NCI-H2107 (cell line): ENCODE data around the gene SURF1.
"Not testable (repeated sequence)": the region's sequence is repeated elsewhere in the genome, so short reads cannot be mapped to it uniquely, and the experiment has no call there.

Source experiments
- DNase-seq: peaks from one replicate; lab custom pipeline; 2025; lab: John Stamatoyannopoulos, UW

The SURF1 gene

DNA sequence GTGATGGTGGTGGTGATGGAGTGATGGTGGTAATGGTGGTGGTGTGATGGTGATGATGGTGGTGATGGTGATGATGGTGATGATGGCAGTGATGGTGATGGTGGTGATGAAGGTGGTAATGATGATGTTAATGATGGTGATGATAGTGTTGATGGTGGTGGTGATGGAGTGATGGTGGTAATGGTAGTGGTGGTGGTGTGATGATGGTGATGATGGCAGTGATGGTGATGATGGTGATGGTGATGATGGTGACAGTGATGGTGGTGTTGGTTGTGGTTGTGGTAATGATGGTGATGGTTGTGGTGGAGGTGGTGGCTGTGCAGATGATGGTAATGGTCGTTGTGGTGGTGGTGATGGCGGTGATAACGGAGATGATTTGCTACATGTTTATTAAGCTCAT is 27.2 kb upstream of the SURF1 start:
- no peak for DNase-seq

DNA sequence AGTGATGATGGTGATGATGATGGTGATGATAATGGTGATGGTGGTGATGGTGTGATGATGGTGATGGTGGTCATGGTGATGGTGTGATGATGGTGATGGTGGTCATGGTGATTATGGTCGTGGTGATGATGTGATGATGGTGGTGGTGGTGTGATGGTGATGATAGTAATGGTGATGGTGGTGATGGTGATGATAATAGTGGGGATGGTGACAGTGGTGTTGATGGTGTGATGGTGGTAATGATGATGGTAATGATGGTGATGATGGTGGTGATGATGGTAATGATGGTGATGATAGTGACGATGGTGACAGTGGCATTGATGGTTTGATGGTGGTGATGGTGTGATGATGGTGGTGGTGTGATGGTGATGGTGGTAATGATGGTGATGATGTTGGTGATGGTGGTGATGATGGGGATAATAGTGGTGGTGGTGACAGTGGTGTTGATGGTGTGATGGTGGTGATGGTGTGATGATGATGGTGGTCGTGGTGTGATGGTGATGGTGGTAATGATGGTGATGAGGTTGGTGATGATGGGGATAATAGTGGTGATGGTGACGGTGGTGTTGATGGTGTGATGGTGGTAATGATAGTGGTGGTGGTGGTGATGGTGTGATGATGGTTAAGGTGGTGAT is 26.3 kb upstream of the SURF1 start:
- no peak for DNase-seq

DNA sequence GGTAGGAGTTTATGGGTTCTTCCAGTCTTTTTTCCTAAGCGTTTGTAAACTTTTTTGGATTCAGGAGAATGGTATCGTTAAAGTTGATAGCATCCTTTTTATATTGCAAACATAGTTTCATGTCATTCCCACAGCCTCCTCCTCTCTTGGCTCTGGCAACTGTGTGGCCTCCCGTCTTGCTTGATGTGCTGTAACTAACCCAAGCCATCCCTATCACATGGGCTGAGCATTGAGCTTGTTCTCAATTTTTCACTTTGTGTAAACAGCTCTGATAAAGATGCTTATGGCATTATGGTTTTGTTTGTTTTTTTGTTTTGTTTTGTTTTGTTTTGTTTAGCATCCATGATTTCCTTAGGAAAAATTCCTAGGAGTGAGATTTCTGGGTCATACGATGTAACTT is 24.4 kb upstream of the SURF1 start:
- DNase-seq: no peak

DNA sequence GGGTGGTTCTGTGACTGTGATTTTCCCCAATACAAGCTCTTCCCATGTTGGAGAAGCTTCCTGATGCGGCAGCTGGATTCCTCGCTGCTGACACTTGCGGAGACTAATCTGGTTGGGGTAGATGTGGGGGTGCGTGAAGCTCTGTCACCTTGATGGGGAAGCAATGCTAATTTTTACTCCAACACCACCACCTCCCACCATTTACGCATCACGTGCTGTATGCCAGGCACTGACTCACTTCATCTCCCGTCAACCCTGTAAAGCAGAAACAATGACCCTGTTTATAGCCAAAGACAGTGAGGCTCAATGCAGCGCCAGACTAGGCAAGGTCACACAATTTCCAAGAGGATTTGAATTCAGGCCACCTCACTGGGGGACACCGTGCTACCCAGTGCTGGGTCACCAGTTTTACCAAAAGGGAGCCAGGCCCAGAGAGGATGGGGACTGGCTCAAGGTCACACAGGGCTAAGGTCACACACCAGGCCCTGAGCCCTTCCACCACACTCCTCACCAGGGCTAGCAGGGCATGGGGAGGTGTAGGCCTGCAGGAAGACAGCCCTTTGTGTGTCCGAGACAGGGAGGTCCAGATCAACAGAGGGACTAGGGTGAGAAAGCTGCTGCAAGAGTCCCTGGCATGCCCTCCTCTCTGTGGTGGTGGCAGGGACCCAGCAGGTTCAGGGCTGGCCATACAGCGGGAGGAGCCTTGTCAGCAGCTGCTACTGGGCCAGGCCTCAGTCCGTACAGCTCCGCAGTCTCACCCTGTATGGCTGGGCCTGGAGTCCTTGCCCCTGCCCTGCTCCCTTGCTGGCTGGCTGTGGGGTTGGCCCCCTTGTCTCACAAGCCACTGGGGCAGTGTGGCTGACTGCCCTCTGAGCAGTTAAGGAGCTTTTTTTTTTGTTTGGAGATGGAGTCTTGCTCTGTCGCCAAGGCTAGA is 23.1 kb upstream of the SURF1 start:
- no peak for DNase-seq

DNA sequence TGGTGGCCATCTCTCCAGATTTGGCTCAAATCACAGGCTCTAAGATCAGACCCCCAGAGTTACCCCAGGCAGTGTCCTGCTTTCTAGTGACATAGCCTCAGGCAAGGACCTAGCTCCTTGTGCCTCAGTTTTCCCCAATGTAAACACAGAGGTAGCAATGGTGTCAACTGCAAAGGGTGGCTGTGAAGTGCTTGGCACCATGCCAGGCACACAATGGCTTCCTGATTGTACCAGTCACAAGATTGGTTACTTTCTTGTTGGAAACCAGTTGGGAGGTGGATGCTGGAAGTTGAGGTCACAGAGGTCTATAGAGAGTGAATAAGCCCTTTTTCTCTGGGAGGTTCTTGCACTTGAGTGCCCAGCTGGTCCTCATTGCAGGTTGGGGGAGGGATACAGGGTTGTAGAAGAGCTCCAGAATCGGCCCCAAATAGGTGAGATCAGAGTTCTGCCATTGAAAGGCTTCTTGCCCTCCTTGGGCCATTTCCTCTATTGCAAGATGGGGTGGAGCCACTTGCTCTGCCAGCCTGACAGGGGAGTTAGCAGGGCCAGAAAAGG is 22.2 kb upstream of the SURF1 start:
- no peak for DNase-seq

DNA sequence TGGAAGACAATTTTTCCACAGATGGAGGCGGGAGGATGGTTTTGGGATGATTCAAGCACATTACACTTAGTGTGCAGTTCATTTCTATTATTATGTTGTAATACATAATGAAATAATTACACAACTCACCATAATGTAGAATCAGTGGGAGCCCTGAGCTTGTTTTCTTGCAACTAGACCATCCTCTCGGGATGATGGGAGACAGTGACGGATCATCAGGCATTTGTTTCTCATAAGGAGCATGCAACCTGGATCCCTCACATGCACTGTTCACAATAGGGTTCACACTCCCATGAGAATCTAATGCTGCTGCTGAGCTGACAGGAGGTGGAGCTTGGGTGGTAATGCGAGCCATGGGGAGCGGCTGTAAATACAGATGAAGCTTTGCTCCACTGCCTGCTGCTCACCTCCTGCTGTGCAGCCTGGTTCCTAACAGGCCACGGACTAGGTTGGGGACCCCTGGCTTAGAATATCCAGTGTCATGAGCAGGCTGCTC is 21.5 kb upstream of the SURF1 start:
- no peak for DNase-seq

DNA sequence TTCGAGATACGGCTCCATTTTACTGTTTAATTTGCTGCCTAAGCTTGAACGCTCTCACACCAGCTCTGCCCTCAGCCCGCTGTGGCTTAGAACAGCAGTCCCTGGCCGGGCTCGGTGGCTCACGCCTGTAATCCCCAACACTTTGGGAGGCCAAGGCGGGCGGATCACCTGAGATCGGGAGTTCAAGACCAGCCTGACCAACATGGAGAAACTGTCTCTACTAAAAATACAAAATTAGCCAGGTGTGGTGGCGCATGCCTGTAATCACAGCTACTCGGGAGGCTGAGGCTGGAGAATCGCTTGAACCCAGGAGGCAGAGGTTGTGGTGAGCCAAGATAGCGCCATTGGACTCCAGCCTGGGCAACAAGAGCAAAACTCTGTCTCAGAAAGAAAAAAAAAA is 21.0 kb upstream of the SURF1 start:
- DNase-seq: not testable (repeated sequence)

DNA sequence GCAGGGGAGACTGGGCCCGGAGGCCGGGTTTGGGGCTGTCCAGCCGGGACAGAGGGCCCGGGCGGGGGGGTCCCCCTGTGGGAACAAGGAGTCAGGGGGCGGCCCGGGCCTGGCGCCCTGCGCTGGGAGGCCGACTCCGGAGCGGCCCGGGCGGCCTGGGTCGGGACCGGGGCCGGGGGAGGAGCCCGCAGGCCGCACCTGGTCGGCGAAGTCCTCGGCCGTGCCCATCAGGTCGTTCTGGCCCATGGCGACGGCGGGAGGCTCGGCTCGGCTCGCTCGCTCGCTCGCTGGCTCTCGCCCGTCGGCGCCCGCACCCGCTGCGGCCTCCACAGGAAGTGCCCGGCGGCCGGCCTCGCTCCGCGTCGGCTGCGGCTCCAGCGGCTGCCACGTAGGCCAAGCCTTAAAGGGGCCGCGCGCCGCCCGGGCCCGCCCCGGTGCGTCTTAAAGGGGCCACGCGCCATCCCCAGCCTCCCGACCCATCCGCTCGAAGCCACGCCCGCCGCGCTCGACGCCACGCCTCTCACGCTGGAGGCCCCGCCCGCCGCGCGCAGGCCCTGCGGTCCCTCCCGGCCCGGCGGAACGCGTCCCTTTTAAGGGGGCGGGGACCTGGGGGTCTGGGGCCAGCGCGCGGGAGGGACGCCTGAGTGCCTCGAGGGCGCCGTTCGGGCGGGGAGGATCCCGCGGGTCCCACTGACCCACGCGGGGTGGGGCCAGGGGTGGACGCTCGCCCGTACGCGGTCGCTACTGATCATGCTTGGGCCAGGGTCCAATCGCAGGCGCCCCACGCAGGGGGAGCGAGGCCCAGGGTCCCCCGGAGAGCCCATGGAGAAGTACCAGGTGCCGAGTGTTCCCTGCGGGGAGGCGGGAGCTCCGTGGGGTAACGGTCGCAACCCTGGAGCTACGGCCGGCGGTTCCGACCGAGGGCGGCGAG is 19.7 kb upstream of the SURF1 start, which contains the start of the genes STKLD1 and SURF4:
Gene STKLD1, plus strand, starts transcription at position 643 of the 931 bp plus-strand sequence. Its CDS starts 108 bp downstream, at position 751.
Gene SURF4, minus strand, starts transcription at position 337 of the 931 bp plus-strand sequence. Its CDS starts 91 bp downstream, at position 246.
- peak; percentile 90 for DNase-seq

DNA sequence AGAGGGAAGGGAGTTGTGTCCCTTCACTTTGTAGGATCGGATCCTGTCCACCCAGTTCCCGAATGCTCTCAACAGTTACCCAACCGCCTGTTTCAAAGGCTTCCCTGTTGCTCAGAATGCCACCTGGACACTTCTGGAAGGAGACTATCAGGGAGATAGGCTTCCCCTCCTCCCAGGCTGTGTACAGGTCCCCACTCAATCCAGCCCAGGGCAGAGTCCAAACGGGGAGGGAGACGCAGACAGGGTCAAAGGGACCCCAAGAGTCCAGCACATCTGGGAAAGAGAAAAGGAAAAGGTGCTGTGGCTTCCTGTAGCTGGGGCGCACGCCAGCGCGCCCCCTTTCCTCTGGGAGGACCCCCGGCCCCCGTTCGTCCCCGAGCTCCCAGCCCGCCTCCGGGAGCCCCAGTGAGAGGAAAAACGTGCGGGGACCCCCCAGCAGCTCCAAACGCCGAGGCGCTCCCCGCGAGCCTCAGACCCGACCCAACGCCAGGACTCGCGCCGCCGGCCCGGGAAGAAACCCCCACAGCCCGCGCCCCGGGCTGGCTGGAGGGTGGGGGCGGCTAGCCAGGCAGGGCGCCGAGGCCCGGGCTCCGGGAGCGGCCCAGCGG is 18.9 kb upstream of the SURF1 start:
- no peak for DNase-seq

DNA sequence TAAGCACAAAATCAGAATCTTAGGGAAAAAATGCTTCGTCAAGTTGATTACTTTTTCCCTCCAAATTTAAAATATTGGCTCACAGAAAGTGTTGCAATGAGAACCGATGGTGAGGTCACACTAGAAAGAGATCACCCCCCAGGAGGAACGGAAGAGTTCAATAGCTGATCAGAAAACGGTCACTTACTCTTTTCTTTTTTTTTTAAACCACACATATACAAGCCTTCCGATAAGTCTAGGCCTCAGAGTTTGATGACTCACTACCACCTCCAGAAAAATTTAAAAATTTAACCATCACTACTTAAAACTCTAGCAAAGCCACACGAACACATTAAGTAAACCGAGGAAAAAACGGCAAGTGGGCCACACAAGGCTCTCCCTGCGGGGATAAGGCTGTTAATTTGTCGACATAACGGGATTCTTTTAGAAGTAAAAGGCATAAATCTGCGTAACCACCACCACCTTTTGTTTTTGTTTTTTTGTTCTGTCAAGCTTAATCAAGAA is 18.4 kb upstream of the SURF1 start:
- DNase-seq: no peak

DNA sequence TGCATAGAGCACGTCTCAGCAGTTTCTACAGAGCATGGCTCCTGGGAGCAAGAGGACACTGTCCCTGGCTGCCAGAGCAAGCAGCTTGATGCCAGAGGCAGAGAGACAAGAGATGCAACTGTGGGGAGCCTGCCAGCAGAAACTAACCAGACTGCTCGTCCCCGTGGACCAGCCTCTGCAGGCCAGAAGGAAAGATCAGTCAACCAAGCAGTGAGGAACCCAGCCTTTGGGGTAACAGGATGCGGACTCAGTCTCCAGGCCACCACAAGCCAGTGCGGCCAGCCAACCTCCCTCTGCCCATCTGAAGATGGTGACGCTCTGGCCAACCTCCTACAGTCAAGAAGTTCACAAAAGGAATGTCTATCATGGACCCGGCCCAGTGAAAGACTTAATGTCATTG is 15.9 kb upstream of the SURF1 start:
- DNase-seq: no peak

DNA sequence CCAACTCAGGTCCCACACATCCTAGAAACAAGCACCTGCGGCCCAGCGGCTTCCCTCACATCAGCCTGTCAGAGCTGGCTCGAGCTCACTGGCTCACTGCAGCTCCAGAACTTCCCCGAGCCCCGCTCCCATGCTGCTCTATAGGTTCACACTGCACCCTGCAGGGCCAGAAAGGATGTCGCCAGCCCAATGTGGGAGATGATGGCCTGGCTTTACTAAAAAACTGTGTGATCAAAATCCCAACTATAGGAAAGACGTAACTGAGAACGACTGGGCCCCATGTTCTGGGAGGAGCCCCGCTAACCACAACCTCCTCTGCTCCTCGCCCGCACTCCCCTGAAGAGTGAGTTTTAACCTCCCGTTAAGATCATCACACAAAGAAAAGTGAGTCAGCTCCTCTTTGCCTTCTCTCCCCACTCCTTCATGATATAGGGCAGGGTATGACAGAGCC is 15.0 kb upstream of the SURF1 start:
- DNase-seq: no peak

DNA sequence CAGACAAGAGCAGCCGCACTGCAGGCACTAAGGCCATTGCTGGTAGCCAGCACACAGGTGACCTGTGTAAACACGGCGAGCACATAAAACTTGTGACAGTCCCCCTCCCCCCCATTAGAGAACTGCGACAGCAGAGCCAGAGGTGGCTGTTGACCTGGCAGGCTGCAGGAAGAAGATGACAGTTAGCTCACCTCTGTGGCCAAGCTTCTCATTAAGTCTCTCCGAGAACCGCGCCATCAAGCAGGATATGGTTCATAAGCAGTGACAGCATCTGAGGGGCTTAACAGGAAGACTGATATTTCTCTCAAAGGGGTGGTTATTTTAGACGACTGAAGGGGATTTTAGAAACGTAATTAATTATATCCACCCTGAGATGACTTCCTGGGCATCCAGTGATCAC is 14.4 kb upstream of the SURF1 start:
- DNase-seq: no peak

DNA sequence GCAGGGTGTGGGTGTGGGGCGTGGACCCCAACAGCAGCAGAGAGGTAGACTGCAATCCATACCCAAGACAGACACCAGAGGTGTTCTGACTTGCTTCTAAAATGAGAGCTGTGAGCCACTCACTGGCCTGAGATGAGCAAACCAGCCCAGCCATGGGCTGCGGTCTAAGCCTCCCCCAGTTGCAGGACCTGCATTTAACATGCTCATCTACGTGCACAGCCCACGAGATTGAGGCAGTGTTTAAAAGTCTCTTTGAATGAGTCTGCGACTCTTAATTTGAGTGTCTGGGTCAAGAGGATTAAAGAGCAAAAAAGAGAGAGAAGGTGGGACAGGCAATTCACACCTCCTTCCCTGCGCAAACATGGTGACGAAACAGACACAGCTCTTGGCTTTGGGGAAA is 13.6 kb upstream of the SURF1 start:
- DNase-seq: no peak

DNA sequence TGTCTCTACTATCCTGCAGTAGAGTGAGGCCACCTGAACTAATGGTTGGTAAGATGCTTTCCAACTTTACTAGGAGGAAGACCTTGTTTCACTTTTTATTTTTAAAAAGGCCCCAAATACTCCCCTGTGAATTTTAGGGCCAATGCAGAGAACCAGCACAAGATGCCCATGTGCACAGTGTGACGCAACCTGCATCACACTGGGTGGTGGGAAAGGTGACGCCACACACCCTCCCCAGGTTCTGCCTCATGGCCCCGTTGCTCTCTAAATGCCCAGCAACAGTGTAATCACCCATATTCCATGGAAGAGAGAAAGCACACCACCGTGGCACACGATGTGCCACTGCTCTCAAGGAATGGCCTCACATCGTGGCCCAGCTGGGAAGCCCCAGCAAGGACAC is 13.1 kb upstream of the SURF1 start:
- DNase-seq: no peak

DNA sequence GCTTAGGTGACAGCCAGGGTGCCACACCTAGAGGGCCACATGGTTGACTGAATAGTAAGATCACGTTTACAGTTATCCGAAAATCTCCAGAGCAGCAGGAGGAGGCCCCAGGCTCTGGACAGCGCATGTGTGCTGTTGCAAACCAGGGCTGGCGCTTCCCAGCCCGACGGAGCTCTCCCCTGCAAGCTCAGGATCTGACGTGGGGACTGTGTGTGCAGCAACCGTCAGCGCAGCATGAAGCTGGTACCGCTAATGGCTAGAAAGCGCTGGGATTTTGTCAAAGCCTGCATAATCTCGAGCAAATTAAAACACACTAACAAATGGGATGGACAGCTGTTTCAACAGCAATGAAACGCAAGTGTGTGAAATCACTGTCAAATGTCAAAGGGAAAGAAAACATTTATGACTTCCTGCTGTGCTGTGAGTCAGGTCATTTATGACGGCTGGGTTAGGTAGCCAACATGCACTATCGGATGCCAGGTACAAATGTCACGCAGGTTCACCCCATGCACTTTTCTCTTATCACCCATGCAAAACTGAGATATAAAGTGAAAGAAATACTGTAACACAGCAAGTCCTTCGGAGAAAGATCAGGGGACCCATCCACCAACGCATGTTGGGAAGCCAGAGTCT is 12.1 kb upstream of the SURF1 start:
- DNase-seq: no peak

DNA sequence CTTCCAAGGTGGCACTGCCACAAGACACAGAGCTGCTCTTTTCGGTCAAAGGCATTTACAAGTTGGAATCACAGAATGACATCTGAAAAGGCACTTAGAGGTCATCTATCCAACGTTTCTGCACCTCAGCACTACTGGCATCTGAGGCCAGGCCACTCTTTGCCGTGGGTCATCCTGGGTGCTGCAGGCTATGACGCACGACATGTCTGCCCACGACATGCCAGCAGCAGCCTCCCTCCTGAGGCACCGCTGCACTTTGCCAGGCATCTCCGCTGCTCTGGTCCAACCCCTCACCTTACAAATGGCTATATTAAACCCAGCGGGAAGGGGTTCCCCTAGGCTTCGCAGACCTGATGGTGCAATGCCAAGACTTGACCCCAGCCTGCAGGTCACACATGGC is 11.5 kb upstream of the SURF1 start:
- no peak for DNase-seq

DNA sequence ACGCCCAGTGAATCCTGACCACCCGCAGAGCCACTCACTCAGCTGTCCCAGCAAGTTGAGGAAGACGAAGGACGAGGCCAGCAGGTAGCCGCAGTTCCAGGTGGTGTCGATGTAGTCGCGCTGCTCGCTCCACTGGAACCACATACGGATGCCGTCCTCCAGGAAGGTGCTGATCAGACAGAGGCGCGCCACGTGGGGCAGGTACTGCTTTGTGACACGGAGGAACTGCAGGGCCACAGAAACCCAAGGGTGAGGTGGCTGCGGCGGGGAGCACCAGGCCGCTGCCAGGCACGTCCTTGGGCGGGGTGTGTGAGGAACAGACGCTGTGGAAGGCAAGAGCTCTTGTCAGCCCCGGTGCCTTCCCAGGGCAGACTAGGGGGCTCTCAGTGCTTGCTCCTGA is 10.9 kb upstream of the SURF1 start:
- no peak for DNase-seq

DNA sequence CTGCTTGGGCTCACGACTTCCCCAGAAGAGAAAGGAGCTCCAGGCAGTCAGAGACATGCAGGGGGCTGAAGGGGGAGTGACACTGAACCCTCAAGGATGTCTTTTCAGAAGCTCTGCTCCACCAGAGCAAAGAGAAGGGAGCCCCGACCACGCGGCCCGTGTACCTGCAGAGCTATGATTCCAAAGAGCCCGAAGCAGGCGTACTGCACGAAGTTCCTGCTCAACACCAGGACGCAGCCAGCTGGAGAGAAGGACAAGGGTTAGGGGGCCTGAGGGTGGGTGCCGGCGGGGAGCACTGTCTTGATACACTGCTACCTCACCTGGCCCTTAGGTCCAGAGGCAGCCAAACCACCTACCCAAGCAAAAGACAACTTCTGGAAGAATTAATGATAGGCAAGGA is 10.1 kb upstream of the SURF1 start:
- DNase-seq: no peak

DNA sequence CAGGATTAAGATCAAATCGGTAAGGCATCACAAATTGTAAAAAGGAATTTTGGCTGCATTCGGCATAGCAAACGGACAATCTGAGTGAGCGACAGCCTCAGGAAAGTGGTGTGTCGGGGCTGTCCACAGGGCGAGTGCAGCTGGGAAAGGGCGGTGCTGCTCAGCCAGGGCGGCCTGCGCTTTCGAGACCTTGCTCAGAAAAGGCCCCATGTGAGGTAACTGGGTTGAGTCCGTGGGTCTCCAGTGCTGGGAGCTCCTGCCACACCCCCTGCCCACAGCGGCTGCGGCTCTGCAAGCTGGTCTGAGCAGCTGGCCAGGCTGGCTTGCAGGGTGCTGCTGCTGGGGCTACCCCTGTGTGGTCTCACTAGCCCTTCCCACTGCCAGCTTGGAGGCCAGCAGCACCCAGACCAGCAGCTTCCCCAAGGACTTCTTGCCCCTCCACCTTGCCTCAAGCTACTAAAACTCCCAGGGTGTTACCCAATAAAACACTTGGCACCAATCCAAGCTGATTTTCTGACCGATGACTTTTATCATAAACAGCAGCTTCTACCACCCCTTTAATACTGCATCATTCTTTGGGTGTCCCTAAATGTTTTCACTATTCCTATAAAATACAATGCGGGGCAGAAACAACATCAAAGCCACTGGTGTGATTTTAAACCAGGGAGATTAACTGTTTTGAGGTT is 6.2 kb upstream of the SURF1 start:
- no peak for DNase-seq
